Measurements from ENCODE around the gene SMIM24.
A peak's percentile ranks its signal among the peaks of the same experiment; 100 is the strongest.

Gene SMIM24

DNA sequence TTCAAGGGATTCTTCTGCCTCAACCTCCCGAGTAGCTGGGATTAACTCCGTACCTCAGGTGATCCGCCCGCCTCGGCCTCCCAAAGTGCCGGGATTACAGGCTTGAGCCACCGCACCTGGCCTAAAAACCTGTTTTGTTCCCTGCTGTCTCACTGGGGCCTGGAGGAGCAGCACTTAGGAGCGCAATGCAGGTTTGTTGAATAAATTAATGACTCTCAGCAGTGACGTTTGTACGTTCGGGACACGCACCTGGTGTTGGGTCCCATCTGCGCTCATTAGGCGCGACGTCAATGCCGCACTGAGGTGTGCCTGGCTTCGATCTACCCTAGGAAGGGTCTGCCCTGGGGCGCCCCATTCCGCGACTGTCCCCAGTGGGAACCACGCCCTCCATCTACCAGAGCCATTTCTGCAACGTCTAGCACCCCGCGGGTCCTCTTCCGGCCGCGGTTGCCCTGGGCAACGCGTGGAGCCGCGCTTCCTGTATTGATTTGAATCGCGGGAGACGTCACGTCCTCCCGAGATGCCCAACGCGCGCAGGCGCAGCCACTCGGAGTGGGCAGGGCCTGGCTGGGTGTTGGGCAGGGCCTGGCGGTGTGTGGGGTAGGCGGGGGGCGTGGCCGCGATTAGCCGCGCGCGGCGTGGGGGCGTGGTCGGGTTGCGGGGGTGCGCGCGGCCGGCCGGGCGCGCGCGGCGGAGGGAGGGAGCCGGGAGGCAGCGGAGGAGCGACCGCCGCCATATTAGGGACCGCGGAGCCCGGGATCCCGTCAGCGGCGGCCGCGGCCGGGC, 25.5 kb upstream of the SMIM24 start, which contains the start of gene FZR1:
Gene FZR1, plus strand, starts transcription at position 714 of the 786 bp plus-strand sequence. CDS start 16,679 bp downstream, outside the sequence.
- Histone ChIP-seq H3K9me3 (ENCODE audit: control insufficient read depth, insufficient read depth, low read depth, low read length) (no peaks in the 10 kb centered on the region), H3K4me1 (ENCODE audit: control insufficient read depth, insufficient read depth, low read length) (peaks cover 2% of the 10 kb centered on the region; the same call in 1 of the 2 replicates), H3K27ac (ENCODE audit: low read depth, low read length) (peak within 1 kb of the TSS; percentile 80), H3K36me3 (ENCODE audit: control insufficient read depth, insufficient read depth, low read length) (peaks cover 15% of the 10 kb centered on the region), H3K4me3 (ENCODE audit: low read depth, low read length) (peak within 1 kb of the TSS; percentile 74), H3K9ac (ENCODE audit: low read length) (peak within 1 kb of the TSS; percentile 82), H3K27me3 (ENCODE audit: control insufficient read depth, insufficient read depth, low read length) (no peaks in the 10 kb centered on the region)

GRCh38 chr19:3504735-3505134, 24.4 kb upstream of the SMIM24 start:
- Histone ChIP-seq H3K4me3 (ENCODE audit: low read depth, low read length) (no peak overlapping the region), H3K9ac (ENCODE audit: low read length) (no peak overlapping the region), H3K27me3 (ENCODE audit: control insufficient read depth, insufficient read depth, low read length) (no peaks in the 10 kb centered on the region), H3K27ac (ENCODE audit: low read depth, low read length) (no peak overlapping the region), H3K4me1 (ENCODE audit: control insufficient read depth, insufficient read depth, low read length) (peaks cover 4% of the 10 kb centered on the region; the same call in 1 of the 2 replicates), H3K9me3 (ENCODE audit: control insufficient read depth, insufficient read depth, low read depth, low read length) (no peaks in the 10 kb centered on the region), H3K36me3 (ENCODE audit: control insufficient read depth, insufficient read depth, low read length) (peaks cover 10% of the 10 kb centered on the region)

- no peak overlapping the region for H3K9ac ChIP-seq (ENCODE audit: low read length)
- peaks cover 5% of the 10 kb centered on the region; the same call in 1 of the 2 replicates for H3K4me1 ChIP-seq (ENCODE audit: control insufficient read depth, insufficient read depth, low read length)
- no peak overlapping the region for H3K27ac ChIP-seq (ENCODE audit: low read depth, low read length)
Measured at GRCh38 chr19:3503036-3503572, 22.8 kb upstream of the SMIM24 start.

DNA sequence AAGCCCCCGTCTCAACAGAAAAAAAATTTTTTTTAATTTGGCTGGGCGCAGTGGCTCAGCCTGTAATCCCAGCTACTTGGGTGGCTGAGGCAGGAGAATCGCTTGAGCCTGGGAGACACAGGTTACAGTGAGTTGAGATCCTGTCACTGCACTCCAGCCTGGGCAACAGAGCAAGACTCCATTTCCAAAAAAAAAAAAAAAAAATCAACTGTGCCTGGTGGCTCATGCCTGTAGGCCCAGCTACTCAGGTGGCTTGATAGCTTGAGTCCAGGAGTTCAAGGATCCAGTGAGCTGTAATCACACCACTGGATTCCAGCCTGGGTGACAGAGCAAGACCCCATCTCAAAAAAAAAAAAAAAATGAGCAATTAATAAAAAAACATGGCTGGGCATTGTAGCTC, 21.5 kb upstream of the SMIM24 start:
- Histone ChIP-seq H3K9ac (ENCODE audit: low read length) (no peak overlapping the region), H3K9me3 (ENCODE audit: control insufficient read depth, insufficient read depth, low read depth, low read length) (no peaks in the 10 kb centered on the region)

More at GRCh38 chr19:3503036-3503572, 22.8 kb upstream of the SMIM24 start:
- H3K36me3 ChIP-seq (ENCODE audit: control insufficient read depth, insufficient read depth, low read length): no peaks in the 10 kb centered on the region
- no peaks in the 10 kb centered on the region for H3K9me3 ChIP-seq (ENCODE audit: control insufficient read depth, insufficient read depth, low read depth, low read length)
- no peak overlapping the region for H3K4me3 ChIP-seq (ENCODE audit: low read depth, low read length)
- H3K27me3 ChIP-seq (ENCODE audit: control insufficient read depth, insufficient read depth, low read length): no peaks in the 10 kb centered on the region

GRCh38 chr19:3500429-3501101, 20.2 kb upstream of the SMIM24 start, which contains the start of gene DOHH:
TSS of gene DOHH (minus strand) at chr19:3500674. CDS start at chr19:3496814, 3,860 bp downstream.
- Histone ChIP-seq H3K4me1 (ENCODE audit: control insufficient read depth, insufficient read depth, low read length) (0 out of 2 replicates have a peak, but pooled peaks cover 5% of the 10 kb centered on the region), H3K27me3 (ENCODE audit: control insufficient read depth, insufficient read depth, low read length) (no peaks in the 10 kb centered on the region), H3K27ac (ENCODE audit: low read depth, low read length) (peak within 1 kb of the TSS; percentile 97), H3K9ac (ENCODE audit: low read length) (peak within 1 kb of the TSS; percentile 94), H3K36me3 (ENCODE audit: control insufficient read depth, insufficient read depth, low read length) (peaks cover 16% of the 10 kb centered on the region), H3K4me3 (ENCODE audit: low read depth, low read length) (peak within 1 kb of the TSS; percentile 63), H3K9me3 (ENCODE audit: control insufficient read depth, insufficient read depth, low read depth, low read length) (no peaks in the 10 kb centered on the region)

More for the DNA sequence above, 21.5 kb upstream of the SMIM24 start:
- 0 out of 2 replicates have a peak, but pooled peaks cover 5% of the 10 kb centered on the region for H3K4me1 ChIP-seq (ENCODE audit: control insufficient read depth, insufficient read depth, low read length)
- H3K36me3 ChIP-seq (ENCODE audit: control insufficient read depth, insufficient read depth, low read length): 0 out of 2 replicates have a peak, but pooled peaks cover 5% of the 10 kb centered on the region
- H3K27me3 ChIP-seq (ENCODE audit: control insufficient read depth, insufficient read depth, low read length): no peaks in the 10 kb centered on the region
- H3K27ac ChIP-seq (ENCODE audit: low read depth, low read length): no peak overlapping the region
- H3K4me3 ChIP-seq (ENCODE audit: low read depth, low read length): no peak overlapping the region

- no peaks in the 10 kb centered on the region for H3K9me3 ChIP-seq (ENCODE audit: control insufficient read depth, insufficient read depth, low read depth, low read length)
- peak overlapping the region; percentile 97 for H3K27ac ChIP-seq (ENCODE audit: low read depth, low read length)
- peak overlapping the region; percentile 63 for H3K4me3 ChIP-seq (ENCODE audit: low read depth, low read length)
- H3K4me1 ChIP-seq (ENCODE audit: control insufficient read depth, insufficient read depth, low read length): 0 out of 2 replicates have a peak, but pooled peaks cover 3% of the 10 kb centered on the region
- H3K9ac ChIP-seq (ENCODE audit: low read length): peak overlapping the region; percentile 94
- H3K27me3 ChIP-seq (ENCODE audit: control insufficient read depth, insufficient read depth, low read length): no peaks in the 10 kb centered on the region
- H3K36me3 ChIP-seq (ENCODE audit: control insufficient read depth, insufficient read depth, low read length): peaks cover 22% of the 10 kb centered on the region
Measured at GRCh38 chr19:3499738-3500428, 19.6 kb upstream of the SMIM24 start.

- peaks cover 33% of the 10 kb centered on the region for H3K36me3 ChIP-seq (ENCODE audit: control insufficient read depth, insufficient read depth, low read length)
- no peak overlapping the region for H3K9ac ChIP-seq (ENCODE audit: low read length)
- no peak overlapping the region for H3K27ac ChIP-seq (ENCODE audit: low read depth, low read length)
- 0 out of 2 replicates have a peak, but pooled peaks cover 3% of the 10 kb centered on the region for H3K4me1 ChIP-seq (ENCODE audit: control insufficient read depth, insufficient read depth, low read length)
- H3K9me3 ChIP-seq (ENCODE audit: control insufficient read depth, insufficient read depth, low read depth, low read length): no peaks in the 10 kb centered on the region
- no peak overlapping the region for H3K4me3 ChIP-seq (ENCODE audit: low read depth, low read length)
- H3K27me3 ChIP-seq (ENCODE audit: control insufficient read depth, insufficient read depth, low read length): no peaks in the 10 kb centered on the region
Measured at GRCh38 chr19:3497757-3498520, 17.6 kb upstream of the SMIM24 start.

GRCh38 chr19:3496392-3497273, 16.3 kb upstream of the SMIM24 start:
- Histone ChIP-seq H3K4me3 (ENCODE audit: low read depth, low read length) (no peak overlapping the region), H3K36me3 (ENCODE audit: control insufficient read depth, insufficient read depth, low read length) (peaks cover 42% of the 10 kb centered on the region), H3K9me3 (ENCODE audit: control insufficient read depth, insufficient read depth, low read depth, low read length) (no peaks in the 10 kb centered on the region), H3K27ac (ENCODE audit: low read depth, low read length) (no peak overlapping the region), H3K9ac (ENCODE audit: low read length) (no peak overlapping the region), H3K4me1 (ENCODE audit: control insufficient read depth, insufficient read depth, low read length) (peaks cover 7% of the 10 kb centered on the region; the same call in 1 of the 2 replicates), H3K27me3 (ENCODE audit: control insufficient read depth, insufficient read depth, low read length) (no peaks in the 10 kb centered on the region)

DNA sequence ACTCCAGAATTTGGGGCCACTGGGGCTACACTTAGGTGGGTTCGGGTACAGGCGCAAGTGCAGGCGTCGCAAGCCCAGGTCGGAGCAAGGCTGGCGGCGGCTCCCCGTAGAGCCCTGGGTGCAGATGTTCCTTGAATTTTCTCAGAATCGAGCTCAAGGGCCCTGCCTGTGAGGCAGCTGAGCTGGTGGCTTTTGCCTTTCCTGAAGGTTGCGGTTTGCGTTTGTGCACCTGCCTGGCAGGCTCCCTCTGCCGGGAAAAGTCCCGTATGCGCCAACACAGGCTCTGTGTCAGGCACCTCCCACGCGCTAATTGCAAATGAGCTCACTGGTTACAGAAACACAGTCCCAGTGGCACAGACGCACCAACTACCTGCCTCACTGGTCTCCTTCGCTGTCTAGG, 14.2 kb upstream of the SMIM24 start:
- no peaks in the 10 kb centered on the region for H3K9me3 ChIP-seq (ENCODE audit: control insufficient read depth, insufficient read depth, low read depth, low read length)
- no peaks in the 10 kb centered on the region for H3K27me3 ChIP-seq (ENCODE audit: control insufficient read depth, insufficient read depth, low read length)

More for the DNA sequence above, 14.2 kb upstream of the SMIM24 start:
- peaks cover 4% of the 10 kb centered on the region; the same call in 1 of the 2 replicates for H3K4me1 ChIP-seq (ENCODE audit: control insufficient read depth, insufficient read depth, low read length)
- H3K4me3 ChIP-seq (ENCODE audit: low read depth, low read length): no peak overlapping the region
- no peak overlapping the region for H3K27ac ChIP-seq (ENCODE audit: low read depth, low read length)
- no peak overlapping the region for H3K9ac ChIP-seq (ENCODE audit: low read length)
- H3K36me3 ChIP-seq (ENCODE audit: control insufficient read depth, insufficient read depth, low read length): peaks cover 44% of the 10 kb centered on the region
